GM12892 (cell line): ENCODE measurements around the gene UBD.

Source experiments
- POLR2A ChIP-seq: IDR thresholded peaks from 2 replicates; pipeline ENCODE4 v1.6.1; 2011; ENCODE audit warnings: low read depth, low read length, control low read depth
- TAF1 ChIP-seq: IDR thresholded peaks from 2 replicates; pipeline ENCODE4 v1.6.1; 2011; ENCODE audit warnings: low read depth, mild to moderate bottlenecking, control low read depth, low read length, borderline replicate concordance

DNA sequence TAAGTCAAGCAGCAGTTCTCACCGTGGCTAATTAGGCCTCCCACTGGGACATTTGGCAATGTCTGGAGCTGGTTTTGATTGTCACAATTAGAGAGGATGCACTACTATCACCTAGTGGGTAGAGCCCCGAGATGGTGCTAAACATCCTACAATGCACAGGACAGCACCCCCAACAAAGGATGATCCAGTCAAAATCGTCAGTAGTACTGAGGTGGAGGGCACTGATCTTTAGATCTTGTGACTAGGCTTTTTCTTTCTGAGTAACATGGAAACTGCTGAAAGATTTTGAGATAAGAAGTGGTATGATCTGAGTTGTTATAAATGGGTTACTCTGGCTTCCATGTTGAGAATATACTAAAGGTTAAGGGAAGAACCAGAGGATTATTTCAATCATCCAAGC is 12.0 kb downstream of the UBD start:
- TF ChIP-seq POLR2A (no peak), TAF1 (no peak)
